WTC11 (cell line): ENCODE data around the gene CGB7. TPM values are rescaled to one million over a fixed set of nuclear protein-coding genes. Genes with fewer than 3 reads are reported as not detected.

Source experiments
- AFF4 ChIP-seq: sonication (generic); formaldehyde crosslinking; IDR thresholded peaks from 2 replicates; pipeline ENCODE4 v1.8.1; 2023; ENCODE audit warnings: mild to moderate bottlenecking, missing genetic modification reagents, borderline replicate concordance
- CBFB ChIP-seq: sonication (generic); formaldehyde crosslinking; IDR thresholded peaks from 2 replicates; pipeline ENCODE4 v1.8.1; 2022; ENCODE audit warnings: mild to moderate bottlenecking, low read depth, missing genetic modification reagents
- microRNA-seq: library from miRNA; unstranded; fragments of <30 nt; microRNA quantifications from one replicate; pipeline ENCODE4 v1.2.0, GENCODE V29; 2022; ENCODE audit warnings: borderline number of aligned reads
- total RNA-seq: library from RNA; stranded (reverse); gene quantifications from 3 replicates; pipeline ENCODE4 v1.2.3, GENCODE V29; 2021

The CGB7 gene
- total RNA-seq, 1 experiment from 2014 or later: 1.6 TPM

- no peak for TF ChIP-seq AFF4 (CRISPR knock-in tag)
- TF ChIP-seq CBFB: no peak
These were observed 52.5 kb downstream of the CGB7 start (continued) for GRCh38 chr19:49004964-49005614.

Small RNAs within 50 kb of the gene (microRNA-seq; reads per million reads assigned to microRNA genes)
- gene MIR6798: 1.0 reads per million

Other genes starting within 250 kb of the CGB7 start
- 38.7 to 48.5 TPM (median 47.7 TPM) in 3 replicates for gene BCAT2, start 246.7 kb downstream of the CGB7 start, total RNA-seq
- gene HSD17B14, start 221.3 kb downstream of the CGB7 start, total RNA-seq: 11.4 to 18.2 TPM (median 17.0 TPM) in 3 replicates
- gene PLEKHA4, start 189.1 kb downstream of the CGB7 start, total RNA-seq: 14.8 to 17.7 TPM (median 16.8 TPM) in 3 replicates
- 17.0 to 19.5 TPM (median 17.9 TPM) in 3 replicates for gene PPP1R15A, start 185.3 kb downstream of the CGB7 start, total RNA-seq
- 3.1 to 5.6 TPM (median 3.9 TPM) in 3 replicates for gene TULP2, start 159.0 kb downstream of the CGB7 start, total RNA-seq
- 145 to 153 TPM (median 149 TPM) in 3 replicates for gene NUCB1, start 157.4 kb downstream of the CGB7 start, total RNA-seq
- 3.0 to 3.4 TPM (median 3.1 TPM) in 3 replicates for gene DHDH, start 124.0 kb downstream of the CGB7 start, total RNA-seq
- 346 to 387 TPM (median 351 TPM) in 3 replicates for gene BAX, start 102.9 kb downstream of the CGB7 start, total RNA-seq
- 1,061 to 1,225 TPM (median 1,202 TPM) in 3 replicates for gene FTL, start 92.4 kb downstream of the CGB7 start, total RNA-seq
- gene GYS1, start 64.4 kb downstream of the CGB7 start, total RNA-seq: 45.9 to 52.0 TPM (median 46.1 TPM) in 3 replicates
- gene RUVBL2, start 63.9 kb downstream of the CGB7 start, total RNA-seq: 168 to 178 TPM (median 169 TPM) in 3 replicates
- gene LHB, start 40.7 kb downstream of the CGB7 start, total RNA-seq: 1.3 TPM in 1 of 3 replicates, not detected in the others
- gene CGB3, start 33.4 kb downstream of the CGB7 start, total RNA-seq: not detected in 3 replicates
- gene CGB2, start 25.9 kb downstream of the CGB7 start, total RNA-seq: 1.1 to 1.2 TPM in 2 of 3 replicates, not detected in the other
- 0.87 TPM in 1 of 3 replicates, not detected in the others for gene CGB1, start 20.9 kb downstream of the CGB7 start, total RNA-seq
- gene CGB5, start 13.9 kb downstream of the CGB7 start, total RNA-seq: 0.30 to 0.62 TPM (median 0.35 TPM) in 3 replicates
- gene CGB8, start 8.6 kb downstream of the CGB7 start, total RNA-seq: 0.31 TPM in 1 of 3 replicates, not detected in the others
- gene NTF4, start 7.1 kb upstream of the CGB7 start, total RNA-seq: 3.9 to 7.7 TPM (median 5.0 TPM) in 3 replicates
- 0.09 TPM in 3 replicates for gene KCNA7, start 14.9 kb upstream of the CGB7 start, total RNA-seq
- gene SNRNP70, start 27.7 kb upstream of the CGB7 start, total RNA-seq: 253 to 267 TPM (median 266 TPM) in 3 replicates
- 5.1 to 5.7 TPM (median 5.1 TPM) in 3 replicates for gene LIN7B, start 56.6 kb upstream of the CGB7 start, total RNA-seq
- gene C19orf73, start 61.4 kb upstream of the CGB7 start, total RNA-seq: 3.1 to 3.4 TPM (median 3.2 TPM) in 3 replicates
- 25.5 to 30.1 TPM (median 27.3 TPM) in 3 replicates for gene PPFIA3, start 61.8 kb upstream of the CGB7 start, total RNA-seq
- gene HRC, start 97.6 kb upstream of the CGB7 start, total RNA-seq: 1.9 to 5.0 TPM (median 4.6 TPM) in 3 replicates
- gene TRPM4, start 100.0 kb upstream of the CGB7 start, total RNA-seq: 15.5 to 24.8 TPM (median 23.6 TPM) in 3 replicates